NCI-H460 (cell line): Measurements from ENCODE around the gene TEX44. TPM values are rescaled to one million over a fixed set of nuclear protein-coding genes. Genes with fewer than 3 reads are reported as not detected.
"Not testable (repeated sequence)": the region's sequence is repeated elsewhere in the genome, so short reads cannot be mapped to it uniquely, and the experiment has no call there.

Source experiments
- DNase-seq: peaks from one replicate; pipeline ENCODE4 v3.0.0-alpha.2; 2016; ENCODE audit warnings: low read depth; ENCODE audit errors: extremely low read depth
- total RNA-seq: library from RNA; depleted of rRNA; stranded (reverse); fragments of >200 nt; shearing (Covaris generic); gene quantifications from 2 replicates; pipeline ENCODE4 v1.2.3, GENCODE V29; 2014

Gene TEX44
- total RNA-seq, 1 experiment from 2014 or later: not detected

- not testable (repeated sequence) for DNase-seq
Measured at GRCh38 chr2:231570915-231571314, 21.7 kb upstream of the TEX44 start.

- no peak for DNase-seq
Measured at GRCh38 chr2:231571661-231572191, 20.9 kb upstream of the TEX44 start.

GRCh38 chr2:231573096-231573495 is 19.6 kb upstream of the TEX44 start:
- no peak for DNase-seq

GRCh38 chr2:231573698-231574421 is 18.8 kb upstream of the TEX44 start:
- DNase-seq: no peak

- no peak for DNase-seq
Measured at GRCh38 chr2:231575612-231576256, 16.9 kb upstream of the TEX44 start.

- DNase-seq: no peak
Measured at GRCh38 chr2:231576465-231576864, 16.2 kb upstream of the TEX44 start.

- not testable (repeated sequence) for DNase-seq
Measured at GRCh38 chr2:231578655-231579054, 14.0 kb upstream of the TEX44 start.

GRCh38 chr2:231579560-231579959 is 13.1 kb upstream of the TEX44 start:
- DNase-seq: no peak

GRCh38 chr2:231581328-231581727 is 11.3 kb upstream of the TEX44 start:
- no peak for DNase-seq

- DNase-seq: no peak
Measured at GRCh38 chr2:231583982-231584381, 8.7 kb upstream of the TEX44 start.

- not testable (repeated sequence) for DNase-seq
Measured at GRCh38 chr2:231587744-231588143, 4.9 kb upstream of the TEX44 start.

- no peak for DNase-seq
Measured at GRCh38 chr2:231589656-231590055, 3.0 kb upstream of the TEX44 start.

GRCh38 chr2:231590614-231591013 is 2.0 kb upstream of the TEX44 start:
- DNase-seq: no peak

GRCh38 chr2:231593666-231594065 is 1.0 kb downstream of the TEX44 start:
- no peak for DNase-seq

- no peak for DNase-seq
Measured at GRCh38 chr2:231597014-231597611, 4.4 kb downstream of the TEX44 start.

- DNase-seq: no peak
Measured at GRCh38 chr2:231597627-231598026, 5.0 kb downstream of the TEX44 start.

- no peak for DNase-seq
Measured at GRCh38 chr2:231600619-231601355, 8.1 kb downstream of the TEX44 start.

GRCh38 chr2:231601356-231602229 is 8.9 kb downstream of the TEX44 start:
- DNase-seq: peak; percentile 79

GRCh38 chr2:231602859-231603467 is 10.3 kb downstream of the TEX44 start:
- no peak for DNase-seq
